VCaP (cell line): Measurements from ENCODE around the gene CDH4.

Source experiments
- H3K27ac ChIP-seq: fragments of 450-650 bp; 2 replicates; pipeline ENCODE4 v1.5.1; 2017
- CTCF ChIP-seq: fragments of 450-650 bp; conservative IDR thresholded peaks from 2 replicates; pipeline ENCODE4 v1.5.1; 2017; ENCODE audit warnings: mild to moderate bottlenecking, moderate library complexity

Gene CDH4

GRCh38 chr20:61640131-61640870 lies 388.2 kb downstream of the CDH4 start:
- TF ChIP-seq CTCF, result no peak
- no peak overlapping the region for H3K27ac ChIP-seq

GRCh38 chr20:61640871-61641245 lies 388.8 kb downstream of the CDH4 start:
- H3K27ac ChIP-seq, result no peak overlapping the region
- no peak for TF ChIP-seq CTCF

GRCh38 chr20:61643656-61644377 lies 391.8 kb downstream of the CDH4 start:
- TF ChIP-seq CTCF, result no peak; the same call in 1 of the 2 replicates
- no peak overlapping the region for H3K27ac ChIP-seq

GRCh38 chr20:61644378-61645076 lies 392.5 kb downstream of the CDH4 start:
- no peak for TF ChIP-seq CTCF
- no peak overlapping the region for H3K27ac ChIP-seq

GRCh38 chr20:61645732-61646131 lies 393.7 kb downstream of the CDH4 start:
- TF ChIP-seq CTCF, result no peak
- H3K27ac ChIP-seq, result no peak overlapping the region

- no peak overlapping the region for H3K27ac ChIP-seq
- no peak for TF ChIP-seq CTCF
These were observed 394.4 kb downstream of the CDH4 start for GRCh38 chr20:61646453-61646852.

- H3K27ac ChIP-seq, result no peak overlapping the region
- no peak for TF ChIP-seq CTCF
These were observed 394.9 kb downstream of the CDH4 start for GRCh38 chr20:61646986-61647385.
